Transverse colon (tissue), 4 donors: ENCODE measurements around the gene CAGE1. TPM values are rescaled to one million over a fixed set of nuclear protein-coding genes. Genes with fewer than 3 reads are reported as not detected.

ENCODE experiments used
- DNase-seq: peaks from one replicate; pipeline ENCODE4 v3.0.0-alpha.2; 2019
- H3K27ac ChIP-seq, 4 donors: fragments of 200-600 bp; sonication (generic); 2 replicates each; pipeline ENCODE4 v1.5.1; 2016 to 2018; ENCODE audit warnings: inconsistent platforms in 4 of 4
- H3K27me3 ChIP-seq: fragments of 200-600 bp; sonication (generic); 2 replicates; pipeline ENCODE4 v1.5.1; 2017; ENCODE audit warnings: inconsistent platforms
- H3K36me3 ChIP-seq, 4 donors: fragments of 200-600 bp; sonication (generic); 2 replicates each; pipeline ENCODE4 v1.5.1; 2017 to 2019; ENCODE audit warnings: inconsistent platforms in 4 of 4
- H3K4me1 ChIP-seq, 4 donors: fragments of 200-600 bp; sonication (generic); 2 replicates each; pipeline ENCODE4 v1.5.1; 2017 to 2020; ENCODE audit warnings: inconsistent platforms in 4 of 4
- H3K4me3 ChIP-seq, 4 donors: fragments of 200-600 bp; sonication (generic); 1 replicate in 1 of 4; 2 replicates in 3 of 4; pipeline versions ENCODE4 v1.5.1 to v1.6.1; 2017 to 2019; ENCODE audit warnings: inconsistent platforms in 4 of 4
- H3K9me3 ChIP-seq, 2 donors: fragments of 200-600 bp; sonication (generic); 2 replicates each; pipeline ENCODE4 v1.5.1; 2017 to 2019; ENCODE audit warnings: inconsistent platforms in 2 of 2
- EP300 ChIP-seq: sonication (generic); formaldehyde crosslinking; IDR thresholded peaks from one replicate; pipeline ENCODE4 v1.6.1; 2017; ENCODE audit warnings: antibody characterized with exemption, low read depth
- POLR2A ChIP-seq: fragments of 450-650 bp; IDR thresholded peaks from one replicate; pipeline ENCODE4 v1.6.1; 2016; ENCODE audit warnings: antibody characterized with exemption, mild to moderate bottlenecking, moderate library complexity
- POLR2AphosphoS5 ChIP-seq, 3 donors: sonication (generic); formaldehyde crosslinking; IDR thresholded peaks; one replicate each; pipeline ENCODE4 v1.6.1; 2016; ENCODE audit warnings: antibody characterized with exemption in 3 of 3
- WGBS, 2 donors: methylation state at CpG; one replicate each; pipeline ENCODE4 v1.1.5; 2018; ENCODE audit warnings: low coverage in 1 of 2; 5-methylcytosine and 5-hydroxymethylcytosine counted together
- in situ Hi-C, 4 donors: fragments of 200-750 bp; cut with MboI; loops; one replicate each; pipeline versions ENCODE4 v1.15.0 to v1.15.1; 2017; ENCODE audit warnings: low sequenced_read_pairs in 3 of 4, low pct_ligation_motif_present in 1 of 4, low pct_unique_long_range_greater_than_20kb in 1 of 4
- intact Hi-C: fragments of 100-400 bp; cut with DNase I; formaldehyde crosslinking; loops from one replicate; pipeline ENCODE4 v1.15.1; 2023; ENCODE audit warnings: low total_unique reads
- total RNA-seq, 4 donors: library from RNA; depleted of rRNA; stranded (reverse); fragments of >200 nt; gene quantifications; one replicate each; pipeline ENCODE4 v1.1.0, GENCODE V29; 2016
- TF ChIP-seq, protein P1 (sequence below), 5 experiments: fragments of 200-600 bp in 3 of 5; fragments of 450-650 bp in 2 of 5; sonication (generic) in 3 of 5; IDR thresholded peaks; 1 replicate in 2 of 5; 2 replicates in 3 of 5; pipeline ENCODE4 v1.5.1; 2016 to 2017; ENCODE audit warnings: antibody characterized with exemption in 5 of 5, inconsistent platforms in 3 of 5, mild to moderate bottlenecking in 2 of 5, moderate library complexity in 1 of 5

Gene CAGE1
- total RNA-seq, 4 donors from 2014 or later = not detected

DNA sequence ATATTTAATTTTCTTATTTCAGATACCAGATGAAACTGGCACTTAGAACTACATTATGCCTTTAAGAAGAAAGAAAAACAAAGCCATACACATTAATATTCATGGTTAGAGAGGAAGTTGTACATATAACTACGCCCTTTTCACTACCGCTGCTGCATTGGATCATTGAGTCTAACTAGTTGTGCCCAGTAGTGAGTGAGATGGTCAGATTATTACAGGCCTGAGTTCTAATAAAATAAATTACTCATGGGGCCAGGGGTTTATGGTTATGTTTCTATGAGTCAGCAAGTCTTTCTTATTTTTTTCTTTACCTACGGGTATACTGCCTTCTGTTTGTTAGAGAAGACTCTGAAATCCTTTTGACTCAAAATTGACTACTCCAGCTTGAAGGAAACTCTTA lies 11.5 kb upstream of the CAGE1 start:
- no peaks in the 10 kb centered on the region for H3K9me3 ChIP-seq
- no peak for DNase-seq
- 81 to 87% methylated on average over 3 of the region's 3 CpGs for WGBS, 2 donors
- H3K27me3 ChIP-seq = no peaks in the 10 kb centered on the region
- in situ Hi-C loops (loop anchor here in 3 of 4 donors (25.0 kb wide), 2 partner anchors 114 to 186 kb away; partner anchors contain the start of gene SNRNP48 (in 2 of the 3)), intact Hi-C loops (no loop called here)
- H3K4me3 ChIP-seq = no peak overlapping the region
- H3K27ac ChIP-seq = no peak overlapping the region
- peaks cover 0 to 66% (median 31%) of the 10 kb centered on the region in 4 donors for H3K36me3 ChIP-seq
- no peaks in the 10 kb centered on the region for H3K4me1 ChIP-seq
- TF ChIP-seq POLR2A (no peak), EP300 (no peak), POLR2AphosphoS5 (IDR thresholded peaks at IDR 0.05) (no peak)
- TF ChIP-seq, protein P1, sequence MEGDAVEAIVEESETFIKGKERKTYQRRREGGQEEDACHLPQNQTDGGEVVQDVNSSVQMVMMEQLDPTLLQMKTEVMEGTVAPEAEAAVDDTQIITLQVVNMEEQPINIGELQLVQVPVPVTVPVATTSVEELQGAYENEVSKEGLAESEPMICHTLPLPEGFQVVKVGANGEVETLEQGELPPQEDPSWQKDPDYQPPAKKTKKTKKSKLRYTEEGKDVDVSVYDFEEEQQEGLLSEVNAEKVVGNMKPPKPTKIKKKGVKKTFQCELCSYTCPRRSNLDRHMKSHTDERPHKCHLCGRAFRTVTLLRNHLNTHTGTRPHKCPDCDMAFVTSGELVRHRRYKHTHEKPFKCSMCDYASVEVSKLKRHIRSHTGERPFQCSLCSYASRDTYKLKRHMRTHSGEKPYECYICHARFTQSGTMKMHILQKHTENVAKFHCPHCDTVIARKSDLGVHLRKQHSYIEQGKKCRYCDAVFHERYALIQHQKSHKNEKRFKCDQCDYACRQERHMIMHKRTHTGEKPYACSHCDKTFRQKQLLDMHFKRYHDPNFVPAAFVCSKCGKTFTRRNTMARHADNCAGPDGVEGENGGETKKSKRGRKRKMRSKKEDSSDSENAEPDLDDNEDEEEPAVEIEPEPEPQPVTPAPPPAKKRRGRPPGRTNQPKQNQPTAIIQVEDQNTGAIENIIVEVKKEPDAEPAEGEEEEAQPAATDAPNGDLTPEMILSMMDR (IDR thresholded peaks at IDR 0.05) = no peak

DNA sequence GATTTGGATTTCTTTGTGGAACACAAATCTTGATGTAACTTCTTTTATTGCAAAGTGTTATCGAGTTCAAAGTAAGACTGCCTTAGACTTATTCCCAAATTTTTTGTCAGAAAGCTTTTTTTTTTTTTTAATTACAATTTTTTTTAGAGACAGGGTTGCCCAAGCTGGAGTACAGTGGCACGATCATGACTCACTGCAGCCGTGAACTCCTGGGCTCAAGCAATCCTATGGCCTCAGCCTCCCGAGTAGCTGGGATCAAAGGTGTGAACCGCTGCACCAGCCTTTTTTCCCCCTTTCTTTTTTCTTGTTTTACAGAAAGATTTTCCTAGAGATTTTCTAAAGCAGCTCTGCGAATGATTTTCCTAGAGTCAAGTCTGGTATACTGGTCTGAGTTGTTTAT lies 2.9 kb upstream of the CAGE1 start:
- peaks cover 7 to 31% (median 18%) of the 10 kb centered on the region in 4 donors for H3K4me1 ChIP-seq
- no peak for DNase-seq
- in situ Hi-C loops = loop anchor here in 1 of 4 donors (25.0 kb wide), 1 partner anchor 105 kb away; no protein-coding TSS in a partner anchor
- H3K9me3 ChIP-seq = no peaks in the 10 kb centered on the region
- H3K36me3 ChIP-seq = peaks cover 0 to 27% (median 12%) of the 10 kb centered on the region in 4 donors
- no peak overlapping the region for H3K4me3 ChIP-seq
- no peak for TF ChIP-seq EP300
- TF ChIP-seq, protein P1 (IDR thresholded peaks at IDR 0.05) = no peak
- TF ChIP-seq POLR2AphosphoS5 (IDR thresholded peaks at IDR 0.05) = no peak
- WGBS, 2 donors = 86 to 87% methylated on average over 5 to 6 of the region's 6 CpGs
- no peaks in the 10 kb centered on the region for H3K27me3 ChIP-seq
- no peak overlapping the region for H3K27ac ChIP-seq
- intact Hi-C loops = loop anchor here (1.0 kb wide), 1 partner anchor 17 kb away; no protein-coding TSS in a partner anchor

- in situ Hi-C loops = loop anchor here in 1 of 4 donors (25.0 kb wide), 1 partner anchor 104 kb away; no protein-coding TSS in a partner anchor
- peaks cover 0 to 21% (median 6%) of the 10 kb centered on the region in 4 donors for H3K36me3 ChIP-seq
- DNase-seq = no peak
- no peak for TF ChIP-seq EP300
- no peak for TF ChIP-seq POLR2A
- TF ChIP-seq POLR2AphosphoS5 (IDR thresholded peaks at IDR 0.05) = no peak
- TF ChIP-seq, protein P1 (IDR thresholded peaks at IDR 0.05) = no peak
- peaks cover 7 to 31% (median 18%) of the 10 kb centered on the region in 4 donors for H3K4me1 ChIP-seq
- no peaks in the 10 kb centered on the region for H3K27me3 ChIP-seq
- no peaks in the 10 kb centered on the region for H3K9me3 ChIP-seq
- intact Hi-C loops = no loop called here
- H3K4me3 ChIP-seq = peak overlapping the region in 1 of 4 donors; percentile 91
- H3K27ac ChIP-seq = no peak overlapping the region
- whole genome bisulfite sequencing, 2 donors = 75 to 80% methylated on average over 4 of the region's 4 CpGs
Observed at GRCh38 chr6:7391151-7391550, 1.6 kb upstream of the CAGE1 start.

- WGBS, 2 donors = 2 to 4% methylated on average over 9 to 14 of the region's 14 CpGs
- TF ChIP-seq EP300 = no peak
- TF ChIP-seq, protein P1 (IDR thresholded peaks at IDR 0.05) = peak in 1 of 5 experiments; percentile 4
- TF ChIP-seq POLR2AphosphoS5 (IDR thresholded peaks at IDR 0.05) = no peak
- intact Hi-C loops = no loop called here
- in situ Hi-C loops = loop anchor here in 1 of 4 donors (25.0 kb wide), 1 partner anchor 103 kb away; no protein-coding TSS in a partner anchor
- Histone ChIP-seq H3K27ac (peak overlapping the region; percentile 92 to 97 (median 95)), H3K4me1 (peaks cover 7 to 31% (median 18%) of the 10 kb centered on the region in 4 donors), H3K36me3 (peaks cover 0 to 14% (median 4%) of the 10 kb centered on the region in 4 donors), H3K9me3 (no peaks in the 10 kb centered on the region), H3K27me3 (no peaks in the 10 kb centered on the region), H3K4me3 (peak overlapping the region; percentile 63 to 91 (median 80))
- no peak for DNase-seq
Observed at GRCh38 chr6:7390226-7390878, 810 bp upstream of the CAGE1 start.
